NCI-H82 treated with DMSO at 0.1 percent for 48 hours (cell line): ENCODE data around the gene TNFRSF17.

Experiments
- DNase-seq: peaks from one replicate; lab custom pipeline; 2025; ENCODE audit not compliant: unreplicated experiment; lab: John Stamatoyannopoulos, UW

Gene TNFRSF17

GRCh38 chr16:12000032-12000431, 35.0 kb downstream of the TNFRSF17 start:
- peak; percentile 83 for DNase-seq

GRCh38 chr16:12002447-12003006, 37.5 kb downstream of the TNFRSF17 start:
- peak; percentile 46 for DNase-seq

GRCh38 chr16:12006637-12007036, 41.6 kb downstream of the TNFRSF17 start:
- DNase-seq = no peak

DNA sequence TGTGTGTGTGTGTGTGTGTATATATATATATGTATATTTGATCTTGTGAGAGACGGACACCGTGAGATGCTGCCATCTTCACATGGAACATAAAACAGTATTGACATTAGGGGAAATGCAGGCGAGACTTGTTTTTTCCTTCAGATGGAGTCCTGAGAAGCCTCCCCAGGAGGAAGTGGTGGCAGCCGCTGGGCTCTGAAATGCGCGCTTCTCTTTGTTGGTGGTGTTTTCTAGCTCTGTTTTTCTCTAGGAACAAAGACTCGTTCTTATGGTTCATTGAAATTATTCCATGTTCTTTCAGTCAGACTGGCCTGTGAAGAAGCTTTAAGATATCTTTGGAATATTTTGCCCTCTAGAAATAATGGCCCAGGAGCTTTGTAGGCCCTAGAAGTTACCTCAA, 44.5 kb downstream of the TNFRSF17 start:
- DNase-seq = no peak

- DNase-seq = no peak
Measured at GRCh38 chr16:12009922-12010321, 44.9 kb downstream of the TNFRSF17 start.

DNA sequence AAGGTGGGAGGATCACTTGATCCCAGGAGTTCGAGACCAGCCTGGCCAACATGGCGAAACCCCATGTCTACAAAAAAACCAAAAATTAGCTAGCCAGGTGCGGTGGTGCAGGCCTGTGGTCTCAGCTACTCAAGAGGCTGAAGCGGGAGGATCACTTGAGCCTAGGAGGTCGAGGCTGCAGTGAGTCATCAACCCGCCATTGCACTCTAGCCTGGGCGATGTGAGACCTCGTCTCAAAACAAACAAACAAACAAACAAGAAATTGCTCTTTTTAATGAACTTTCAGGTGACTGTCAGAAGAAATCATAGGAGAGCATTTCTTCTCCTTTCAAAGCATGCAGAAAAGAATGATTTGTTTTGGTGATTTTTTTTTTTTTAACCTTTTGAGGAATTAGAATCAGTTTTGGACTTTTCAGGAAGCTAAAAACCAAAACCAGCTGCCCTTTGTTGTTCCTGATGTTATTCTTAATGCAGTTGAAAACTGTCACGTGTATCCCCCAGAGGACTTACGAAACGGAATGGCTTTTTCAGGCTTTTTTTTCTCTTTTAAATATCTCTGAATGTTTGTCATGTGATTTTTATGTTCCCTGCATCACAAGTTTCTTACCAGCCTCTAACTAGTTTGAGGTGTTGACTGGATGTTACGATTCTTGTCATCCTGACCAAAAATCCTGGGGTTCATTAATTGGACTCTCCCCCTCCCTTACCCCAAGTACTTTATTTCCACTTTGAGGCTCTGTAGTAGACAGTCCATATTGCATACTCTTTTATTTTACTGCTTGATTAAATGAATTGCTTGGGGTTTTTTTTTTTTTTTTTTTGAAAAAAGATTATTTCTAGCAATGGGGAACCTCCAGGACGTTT, 45.6 kb downstream of the TNFRSF17 start:
- DNase-seq = no peak

GRCh38 chr16:12011565-12011964, 46.6 kb downstream of the TNFRSF17 start:
- DNase-seq = no peak

- no peak for DNase-seq
Measured at GRCh38 chr16:12016291-12016947, 51.4 kb downstream of the TNFRSF17 start.

DNA sequence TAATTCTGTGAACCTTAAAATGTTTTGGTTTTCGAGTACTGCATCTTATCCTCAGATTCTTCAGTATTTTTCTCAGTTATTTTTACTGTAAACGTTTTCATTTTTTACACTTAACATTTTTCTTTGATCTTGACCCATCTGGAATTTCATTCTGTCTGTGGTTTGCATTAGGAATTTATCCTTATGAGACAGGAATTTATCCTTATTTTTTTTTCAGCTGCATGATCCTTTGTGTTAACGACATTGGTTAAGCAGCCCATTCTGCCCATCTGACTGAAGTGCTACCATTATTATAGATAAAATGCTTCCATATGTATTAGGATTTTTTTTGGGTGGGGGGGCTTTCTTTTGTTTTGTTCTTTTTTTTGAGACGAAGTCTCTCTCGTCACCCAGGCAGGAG, 52.5 kb downstream of the TNFRSF17 start:
- DNase-seq = no peak
